Osteocyte (in vitro differentiated cells): ENCODE results near the gene UBAP2L. TPM values are rescaled to one million over a fixed set of nuclear protein-coding genes. Genes with fewer than 3 reads are reported as not detected.
"Not testable (repeated sequence)": the region's sequence is repeated elsewhere in the genome, so short reads cannot be mapped to it uniquely, and the experiment has no call there.

Source experiments
- DNase-seq: peaks from one replicate; pipeline ENCODE4 v3.0.0; 2021; ENCODE audit warnings: mixed read lengths; ENCODE audit not compliant: unreplicated experiment; ENCODE audit errors: extremely low spot score
- H3K27ac Mint-ChIP-seq: one replicate; pipeline ENCODE4 v1.8.0; 2021; ENCODE audit warnings: mild to moderate bottlenecking, mixed read lengths; ENCODE audit not compliant: unreplicated experiment
- H3K27me3 Mint-ChIP-seq: one replicate; pipeline ENCODE4 v1.8.0; 2021; ENCODE audit warnings: mixed read lengths; ENCODE audit not compliant: unreplicated experiment
- H3K36me3 Mint-ChIP-seq: one replicate; pipeline ENCODE4 v1.8.0; 2021; ENCODE audit warnings: mixed read lengths; ENCODE audit not compliant: unreplicated experiment
- H3K4me1 Mint-ChIP-seq: one replicate; pipeline ENCODE4 v1.8.0; 2021; ENCODE audit warnings: mixed read lengths; ENCODE audit not compliant: unreplicated experiment
- H3K4me3 Mint-ChIP-seq: one replicate; pipeline ENCODE4 v1.8.0; 2021; ENCODE audit warnings: mild to moderate bottlenecking, moderate library complexity, mixed read lengths; ENCODE audit not compliant: unreplicated experiment
- H3K9me3 Mint-ChIP-seq: one replicate; pipeline ENCODE4 v1.8.0; 2021; ENCODE audit warnings: mixed read lengths; ENCODE audit not compliant: unreplicated experiment
- CTCF ChIP-seq: fragments of 200-600 bp; sonication (generic); IDR thresholded peaks from 2 replicates; pipeline ENCODE4 v1.5.0; 2021; ENCODE audit warnings: antibody characterized with exemption, mild to moderate bottlenecking, moderate library complexity
- total RNA-seq: library from RNA; stranded (reverse); gene quantifications from 2 replicates; pipeline ENCODE4 v1.2.1, GENCODE V29; 2021

The UBAP2L gene
- total RNA-seq, 1 donor from 2014 or later = 236 TPM

GRCh38 chr1:154272999-154273563 is 52.3 kb downstream of the UBAP2L start:
- peaks cover 32% of the 10 kb centered on the region for H3K4me1 Mint-ChIP-seq
- no peaks in the 10 kb centered on the region for H3K27me3 Mint-ChIP-seq
- TF ChIP-seq CTCF = no peak
- DNase-seq = no peak
- peaks cover 28% of the 10 kb centered on the region for H3K36me3 Mint-ChIP-seq
- peak overlapping the region; percentile 95 for H3K4me3 Mint-ChIP-seq
- H3K9me3 Mint-ChIP-seq = no peaks in the 10 kb centered on the region
- peak overlapping the region; percentile 98 for H3K27ac Mint-ChIP-seq

- no peaks in the 10 kb centered on the region for H3K9me3 Mint-ChIP-seq
- H3K36me3 Mint-ChIP-seq = peaks cover 16% of the 10 kb centered on the region
- TF ChIP-seq CTCF = peak; percentile 41
- H3K4me3 Mint-ChIP-seq = no peak overlapping the region
- no peak for DNase-seq
- H3K27me3 Mint-ChIP-seq = no peaks in the 10 kb centered on the region
- H3K4me1 Mint-ChIP-seq = peaks cover 23% of the 10 kb centered on the region
- no peak overlapping the region for H3K27ac Mint-ChIP-seq
Observed at GRCh38 chr1:154276797-154277196, 56.0 kb downstream of the UBAP2L start.

GRCh38 chr1:154287591-154287990 is 66.8 kb downstream of the UBAP2L start:
- peaks cover 10% of the 10 kb centered on the region for H3K27me3 Mint-ChIP-seq
- not testable (repeated sequence) for H3K9me3 Mint-ChIP-seq, H3K27ac Mint-ChIP-seq, DNase-seq, H3K4me1 Mint-ChIP-seq, H3K36me3 Mint-ChIP-seq, H3K4me3 Mint-ChIP-seq

- Mint-ChIP-seq H3K4me3 (no peak overlapping the region), H3K27ac (no peak overlapping the region), H3K36me3 (no peaks in the 10 kb centered on the region), H3K9me3 (no peaks in the 10 kb centered on the region), H3K4me1 (no peaks in the 10 kb centered on the region), H3K27me3 (peaks cover 10% of the 10 kb centered on the region)
- no peak for TF ChIP-seq CTCF
- no peak for DNase-seq
Observed at GRCh38 chr1:154288661-154289060, 67.9 kb downstream of the UBAP2L start.

GRCh38 chr1:154290921-154291320 is 70.2 kb downstream of the UBAP2L start:
- no peaks in the 10 kb centered on the region for H3K9me3 Mint-ChIP-seq
- no peaks in the 10 kb centered on the region for H3K4me1 Mint-ChIP-seq
- DNase-seq = no peak
- no peak for TF ChIP-seq CTCF
- peaks cover 4% of the 10 kb centered on the region for H3K36me3 Mint-ChIP-seq
- peaks cover 10% of the 10 kb centered on the region for H3K27me3 Mint-ChIP-seq
- no peak overlapping the region for H3K4me3 Mint-ChIP-seq
- H3K27ac Mint-ChIP-seq = no peak overlapping the region
